ENCODE data around the gene DBNDD1.
"Not testable (repeated sequence)": the region's sequence is repeated elsewhere in the genome, so short reads cannot be mapped to it uniquely, and the experiment has no call there.

The DBNDD1 gene

DNA sequence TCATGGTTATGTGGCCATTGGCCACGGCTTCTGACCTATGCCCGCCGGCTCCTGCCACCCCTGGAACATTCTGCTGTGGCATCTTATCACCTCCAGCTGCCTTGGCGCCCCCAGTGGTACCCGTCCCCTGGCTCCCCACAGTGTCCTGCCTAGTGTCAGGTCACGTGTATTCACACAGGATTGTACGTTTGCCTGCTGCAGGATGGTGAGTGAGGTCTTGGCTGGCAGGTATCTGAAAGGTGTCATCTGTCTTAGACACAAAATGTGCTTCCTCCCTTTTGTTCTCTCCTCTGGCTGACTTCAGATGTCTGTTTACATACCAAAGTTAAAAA lies 24.9 kb downstream of the DBNDD1 start:
- no peak for DNase-seq

DNA sequence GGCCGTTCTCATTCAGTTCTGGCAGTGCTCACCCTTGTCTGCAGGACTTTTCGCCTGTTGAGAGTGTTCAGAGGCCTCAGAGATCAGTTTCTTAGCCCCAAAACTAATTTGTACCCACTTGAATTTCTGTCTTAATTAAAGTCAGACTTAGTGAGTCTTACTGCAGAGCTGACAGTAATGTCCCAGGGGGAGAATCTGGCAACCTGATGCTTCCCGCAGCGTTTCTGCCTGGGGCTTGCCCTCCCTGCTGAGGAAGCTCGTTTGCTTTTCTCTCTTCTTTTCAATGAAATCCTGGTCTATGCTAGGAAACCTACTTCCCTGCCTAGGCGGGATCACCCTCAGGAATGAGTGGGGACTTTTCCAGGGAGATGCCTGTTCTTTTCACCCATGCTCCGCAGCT lies 25.3 kb downstream of the DBNDD1 start:
- no peak for DNase-seq

DNA sequence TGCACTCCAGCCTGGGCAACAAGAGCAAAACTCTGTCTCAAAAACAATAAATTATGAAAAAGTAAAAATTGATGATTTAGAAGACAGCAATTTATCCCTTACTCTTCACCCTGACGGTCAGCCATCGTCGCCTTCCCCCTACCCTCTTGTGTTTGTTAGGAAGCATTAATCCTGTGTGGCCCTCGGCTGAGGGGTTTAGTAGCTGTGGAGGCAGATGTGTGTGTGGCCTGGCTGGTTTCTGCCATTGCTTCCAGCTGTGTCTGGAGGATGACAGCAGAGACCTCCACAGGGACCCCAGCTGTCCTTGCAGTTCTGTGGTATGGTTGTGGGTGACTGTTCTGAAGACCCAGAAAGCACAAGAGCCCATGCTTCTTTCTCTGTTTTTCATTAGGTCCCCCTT lies 25.9 kb downstream of the DBNDD1 start:
- no peak for DNase-seq

GRCh38 chr16:89990799-89991198 lies 28.5 kb downstream of the DBNDD1 start:
- no peak for DNase-seq

DNA sequence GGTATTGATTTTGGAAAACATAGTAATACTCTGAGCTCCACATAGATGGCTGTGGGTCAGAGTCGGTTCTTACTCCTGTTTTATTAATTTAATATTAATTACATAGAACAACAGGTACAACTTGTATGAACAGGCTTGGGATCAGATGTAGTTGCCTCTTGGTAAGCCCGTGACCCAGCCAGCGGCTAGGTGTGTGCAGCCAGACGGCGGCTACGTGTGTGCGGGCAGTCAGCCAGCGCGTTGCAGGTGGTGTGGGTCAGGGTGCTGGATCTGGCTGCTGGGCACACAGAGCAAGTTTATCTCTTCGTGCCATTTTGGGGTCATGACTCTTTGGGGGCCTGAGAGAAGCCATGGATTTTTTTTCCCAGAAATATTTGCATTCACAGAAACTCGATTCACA lies 30.3 kb downstream of the DBNDD1 start:
- DNase-seq = no peak

DNA sequence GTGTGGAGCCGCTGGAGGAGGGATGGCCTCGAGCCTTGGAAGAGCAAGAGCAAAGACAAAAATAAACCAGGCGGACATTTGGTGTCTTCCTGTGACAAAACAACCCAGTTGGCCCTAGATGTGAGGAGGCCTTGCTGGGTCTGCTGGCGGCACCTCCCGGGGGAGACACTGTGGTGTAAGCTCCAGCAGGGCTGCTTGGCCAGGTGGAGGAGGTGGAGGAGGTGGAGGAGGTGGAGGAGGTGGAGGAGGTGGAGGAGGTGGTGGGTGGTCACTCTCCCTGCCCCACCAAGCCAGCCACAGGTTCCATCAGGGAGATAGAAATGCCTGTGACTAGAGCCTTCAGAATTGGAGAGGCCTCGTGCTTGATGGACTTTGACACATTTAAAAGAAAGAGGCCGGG lies 32.1 kb downstream of the DBNDD1 start:
- no peak for DNase-seq

DNA sequence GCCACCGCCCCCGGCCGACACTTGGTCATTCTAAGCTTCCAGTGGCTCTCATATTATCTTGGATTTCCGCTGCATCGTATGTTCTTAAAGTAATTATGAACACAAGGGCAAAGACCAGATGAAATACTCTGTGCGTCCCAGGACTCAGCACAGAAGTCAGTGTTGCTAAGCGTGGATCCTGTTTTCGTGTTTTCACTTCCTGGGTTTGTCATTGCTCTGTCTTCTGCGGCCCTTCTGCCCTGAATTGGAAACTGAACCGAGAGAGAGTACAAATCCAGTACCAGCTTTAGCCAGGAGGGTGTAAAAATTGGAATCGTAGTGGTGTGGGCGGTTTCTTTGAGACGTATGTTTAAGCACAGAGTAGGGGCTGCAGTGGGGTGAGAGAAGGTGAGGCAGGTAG lies 32.7 kb downstream of the DBNDD1 start:
- DNase-seq = no peak

DNA sequence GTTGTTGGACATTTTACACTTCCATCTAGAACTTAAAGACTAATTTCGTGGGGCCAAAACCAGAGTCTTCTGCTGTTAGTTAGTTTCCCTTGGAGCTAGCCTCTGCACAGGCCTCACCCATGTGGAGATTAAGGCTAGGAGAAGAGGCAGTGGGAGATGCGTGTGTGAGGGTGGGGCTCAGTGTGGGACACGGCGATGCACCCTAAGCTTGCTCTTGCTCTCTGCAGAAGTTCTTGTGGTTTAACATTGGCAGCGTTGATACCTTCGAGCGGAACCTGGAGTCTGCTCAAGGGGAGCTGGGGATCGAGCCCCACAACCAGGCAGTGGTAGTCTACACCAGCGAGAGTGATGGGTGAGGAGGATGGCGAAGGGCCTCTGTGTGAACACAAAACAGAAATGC lies 34.0 kb downstream of the DBNDD1 start:
- DNase-seq = no peak

GRCh38 chr16:89984216-89984615 lies 35.0 kb downstream of the DBNDD1 start:
- DNase-seq = no peak

DNA sequence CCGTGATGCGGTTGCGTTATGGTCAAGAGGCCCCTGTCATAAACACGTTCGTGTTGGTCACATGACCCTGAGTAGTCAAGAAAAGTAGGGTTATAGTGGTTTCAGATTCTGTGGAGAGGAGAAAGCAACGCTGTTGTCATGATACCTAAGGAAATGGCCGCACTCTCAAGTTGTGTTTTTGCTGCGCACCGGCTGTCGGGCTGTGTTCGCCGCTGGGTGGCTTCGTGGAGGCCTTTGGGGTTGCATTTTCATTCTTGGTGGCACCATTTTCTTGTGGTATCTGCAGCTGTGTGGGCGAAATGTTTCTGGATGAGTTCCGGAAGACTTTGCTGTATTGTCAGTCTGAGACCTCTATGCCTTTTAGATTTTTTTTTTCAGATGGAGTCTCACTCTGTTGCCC lies 35.7 kb downstream of the DBNDD1 start:
- DNase-seq = no peak

DNA sequence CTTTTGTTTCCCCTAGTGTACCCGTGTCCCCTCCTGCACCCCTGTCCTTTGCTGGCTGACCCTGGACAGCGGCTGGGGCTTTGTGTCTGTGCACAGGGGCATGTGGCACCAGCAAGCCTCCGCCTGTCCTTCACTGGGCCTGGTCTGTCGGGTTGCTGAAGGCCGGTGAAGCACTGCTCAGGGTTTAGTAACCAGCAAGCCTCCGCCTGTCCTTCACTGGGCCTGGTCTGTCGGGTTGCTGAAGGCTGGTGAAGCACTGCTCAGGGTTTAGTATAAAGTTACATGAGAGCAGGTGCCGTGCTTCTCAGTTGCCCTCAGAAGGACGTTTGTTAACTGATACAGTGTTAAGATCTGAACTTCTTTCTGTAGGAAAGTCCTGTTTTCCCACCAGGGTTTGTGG lies 36.9 kb downstream of the DBNDD1 start:
- no peak for DNase-seq

- no peak for DNase-seq
Measured at GRCh38 chr16:89981414-89981813, 37.8 kb downstream of the DBNDD1 start.

- no peak for DNase-seq
Measured at GRCh38 chr16:89974870-89975269, 44.4 kb downstream of the DBNDD1 start.

- no peak for DNase-seq
Measured at GRCh38 chr16:89973654-89974335, 45.5 kb downstream of the DBNDD1 start.

- DNase-seq = no peak
Measured at GRCh38 chr16:89973235-89973634, 46.0 kb downstream of the DBNDD1 start.

DNA sequence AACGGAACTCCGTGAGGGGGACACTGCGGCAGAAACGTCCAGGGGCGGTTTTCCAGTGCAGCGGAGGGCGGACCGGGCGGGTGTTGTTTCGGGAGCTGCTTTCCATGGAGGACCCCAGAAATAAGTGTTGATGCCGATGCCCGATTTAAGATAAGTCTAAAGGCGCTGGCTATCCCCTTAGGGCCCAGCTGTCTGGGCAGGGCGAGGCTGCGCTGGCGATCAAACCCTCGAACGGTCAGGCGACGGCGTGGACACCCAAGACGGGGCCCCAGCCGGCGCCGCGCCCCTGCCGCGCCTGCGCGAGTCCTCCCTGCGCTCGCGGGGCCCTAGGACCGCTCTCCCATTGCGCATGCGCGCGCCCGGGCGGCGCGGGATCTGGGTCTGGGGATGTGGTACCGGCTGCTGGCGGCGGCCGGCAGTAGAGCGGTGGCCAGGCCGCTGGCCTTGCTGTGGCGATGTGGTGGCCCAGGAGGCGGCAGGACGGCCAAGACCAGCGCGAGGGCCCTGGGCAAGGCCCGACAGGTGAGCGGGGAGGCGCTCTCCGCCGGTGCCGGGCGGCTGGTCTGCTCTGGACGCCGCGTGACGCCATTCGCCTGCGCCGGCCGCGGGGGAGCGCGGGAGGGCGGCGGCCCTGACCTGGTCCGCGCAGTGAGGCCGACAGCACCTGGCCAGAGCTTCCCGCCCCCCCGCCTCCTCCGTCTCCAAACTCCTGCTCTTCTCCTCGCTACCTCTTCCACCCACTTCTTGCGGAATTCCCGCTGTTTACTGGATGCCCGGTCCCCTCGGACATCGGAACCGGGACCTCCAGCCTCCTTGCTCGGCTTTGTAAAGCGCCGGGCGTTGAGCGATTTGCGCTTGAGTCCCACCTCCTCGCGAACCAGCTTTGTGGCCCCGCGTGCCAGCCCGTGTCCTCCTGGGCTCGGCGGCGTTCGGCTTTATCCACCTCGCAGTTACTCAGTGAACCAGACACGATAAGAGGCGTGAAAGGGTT lies 46.7 kb downstream of the DBNDD1 start:
- DNase-seq = peak; percentile 62 to 98 (median 85)

- peak in 5 of 51 donors; percentile 43 to 56 (median 52) for DNase-seq
Measured at GRCh38 chr16:89971495-89972243, 47.6 kb downstream of the DBNDD1 start.

- peak in 9 of 51 donors; percentile 5 to 23 (median 12) for DNase-seq
Measured at GRCh38 chr16:89969741-89970410, 49.4 kb downstream of the DBNDD1 start.

DNA sequence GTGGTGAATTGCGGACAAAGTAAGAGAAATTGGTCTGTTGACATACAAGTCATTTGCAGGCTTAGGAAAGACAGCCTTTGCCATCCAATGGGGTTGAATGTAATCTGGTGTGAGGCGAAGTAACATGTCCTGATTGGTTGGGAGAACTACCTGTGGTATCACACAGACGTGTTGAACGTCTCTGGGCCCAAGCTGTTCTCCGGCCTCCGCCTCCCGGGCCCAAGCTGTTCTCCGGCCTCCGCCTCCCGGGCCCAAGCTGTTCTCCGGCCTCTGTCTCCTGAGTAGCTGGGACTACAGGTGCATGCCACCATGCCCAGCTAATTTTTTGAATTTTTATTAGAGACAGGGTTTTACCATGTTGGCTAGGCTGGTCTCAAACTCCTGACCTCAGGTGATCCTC lies 51.2 kb downstream of the DBNDD1 start:
- DNase-seq = not testable (repeated sequence)

DNA sequence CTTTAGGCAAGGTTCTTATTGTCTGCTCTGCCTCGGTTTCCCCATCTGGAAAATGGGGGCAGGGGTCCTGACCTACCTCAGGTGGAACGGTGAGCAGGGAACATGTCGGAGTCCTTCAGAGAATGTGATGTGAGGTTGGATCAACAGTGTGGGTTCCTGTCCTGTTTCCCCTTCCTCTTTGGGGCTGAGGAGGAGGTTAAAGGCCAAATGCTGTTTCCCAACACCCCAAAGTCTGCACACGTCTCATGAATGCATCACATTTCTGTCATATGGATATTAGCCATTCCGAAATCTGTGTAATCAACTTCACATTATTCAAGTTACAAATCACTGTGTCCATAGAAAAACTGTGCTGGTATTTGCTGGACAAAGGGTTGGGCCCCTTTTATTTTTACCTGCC lies 51.8 kb downstream of the DBNDD1 start:
- DNase-seq = not testable (repeated sequence)

- no peak for DNase-seq
Measured at GRCh38 chr16:89966756-89967155, 52.5 kb downstream of the DBNDD1 start.
